SU-DHL-6 (cell line): ENCODE data around the gene TIRAP.

Experiments
- H2AFZ ChIP-seq: fragments of 200-600 bp; sonication (generic); 2 replicates; pipeline ENCODE4 v1.6.1; 2014; ENCODE audit warnings: low read depth, mild to moderate bottlenecking, moderate library complexity, mixed read lengths, antibody characterized with exemption, low read length; ENCODE audit not compliant: severe bottlenecking
- H3F3A ChIP-seq: fragments of 200-600 bp; shearing (Covaris generic); 2 replicates; pipeline ENCODE4 v1.6.0; 2016; ENCODE audit warnings: antibody characterized with exemption, mild to moderate bottlenecking; ENCODE audit not compliant: insufficient read depth
- H3K27ac ChIP-seq: fragments of 200-600 bp; sonication (generic); 2 replicates; pipeline ENCODE4 v1.5.1; 2016; ENCODE audit warnings: low read depth, mild to moderate bottlenecking, low read length, moderate library complexity, mixed read lengths
- H3K27me3 ChIP-seq: fragments of 200-600 bp; sonication (generic), shearing (Covaris generic); 2 replicates; pipeline ENCODE4 v1.6.0; 2014; ENCODE audit warnings: mild to moderate bottlenecking, low read length
- H3K36me3 ChIP-seq: fragments of 200-600 bp; sonication (generic); 2 replicates; pipeline ENCODE4 v1.6.1; 2014; ENCODE audit warnings: mild to moderate bottlenecking, low read length, mixed read lengths
- H3K4me2 ChIP-seq: fragments of 300-600, 200-600 bp; shearing (Covaris generic), sonication (generic); 2 replicates; pipeline ENCODE4 v1.6.0; 2014; ENCODE audit warnings: low read length, low read depth, mild to moderate bottlenecking; ENCODE audit not compliant: poor library complexity, severe bottlenecking
- H3K4me3 ChIP-seq: fragments of 200-600 bp; sonication (generic); 2 replicates; pipeline ENCODE4 v1.5.1; 2014; ENCODE audit warnings: antibody characterized with exemption, low read length, mild to moderate bottlenecking, mixed read lengths; ENCODE audit not compliant: insufficient read depth, poor library complexity, severe bottlenecking
- H3K79me2 ChIP-seq: fragments of 200-600 bp; sonication (generic); 2 replicates; pipeline ENCODE4 v1.6.1; 2014; ENCODE audit warnings: mild to moderate bottlenecking, low read length, moderate library complexity; ENCODE audit not compliant: insufficient read depth
- H3K9ac ChIP-seq: fragments of 200-600 bp; sonication (generic); 2 replicates; pipeline ENCODE4 v1.7.0; 2014; ENCODE audit warnings: mild to moderate bottlenecking, low read length
- H3K9me2 ChIP-seq: fragments of 200-600 bp; sonication (generic); replicated peaks from 2 replicates; pipeline ENCODE4 v1.6.1; 2014; ENCODE audit warnings: low read length; ENCODE audit not compliant: insufficient read depth
- H3K9me3 ChIP-seq: fragments of 200-600 bp; sonication (generic); 2 replicates; pipeline ENCODE4 v1.6.1; 2014; ENCODE audit warnings: low read length, mixed read lengths; ENCODE audit not compliant: insufficient read depth
- H4K20me1 ChIP-seq: fragments of 200-600 bp; sonication (generic); 2 replicates; pipeline ENCODE4 v1.6.1; 2014; ENCODE audit warnings: low read depth, mild to moderate bottlenecking, antibody characterized with exemption, low read length, moderate library complexity, mixed read lengths
- EZH2phosphoT487 ChIP-seq: fragments of 200-600 bp; sonication (generic), shearing (Covaris generic); conservative IDR thresholded peaks from 2 replicates; pipeline ENCODE4 v1.6.1; 2018; ENCODE audit warnings: mild to moderate bottlenecking, antibody characterized with exemption, low read length, moderate library complexity, mixed read lengths
- TF ChIP-seq, protein P1 (sequence below): fragments of 200-600 bp; sonication (generic); IDR thresholded peaks from one replicate; pipeline ENCODE4 v1.5.1; 2017; ENCODE audit warnings: antibody characterized with exemption, mild to moderate bottlenecking, low read length, moderate library complexity; ENCODE audit not compliant: insufficient read depth, poor library complexity, severe bottlenecking

Gene TIRAP

GRCh38 chr11:126328001-126328390 is 45.1 kb downstream of the TIRAP start:
- Histone ChIP-seq H3K9ac (no peak overlapping the region), H3K27ac (no peak overlapping the region)

DNA sequence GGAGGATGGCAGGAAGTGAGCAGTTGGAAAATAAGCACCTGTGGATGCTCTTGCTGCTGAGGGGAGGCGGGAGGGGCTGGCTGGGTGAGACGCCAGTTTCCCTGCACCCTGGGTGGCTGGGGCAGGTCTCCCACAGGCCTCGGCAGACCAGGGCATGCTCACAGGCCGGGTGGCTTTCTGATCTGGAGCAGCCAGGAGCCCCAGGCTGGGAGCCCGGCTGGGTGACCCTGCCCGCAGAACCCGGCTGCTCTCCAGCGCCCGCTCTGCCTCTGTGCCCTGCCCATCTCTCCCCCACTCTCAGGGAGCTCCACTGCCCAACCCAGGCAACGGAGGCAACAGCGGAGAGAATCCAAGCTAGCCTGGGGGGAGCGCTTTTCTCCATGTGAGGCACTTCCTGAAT is 45.6 kb downstream of the TIRAP start:
- TF ChIP-seq, protein P1, sequence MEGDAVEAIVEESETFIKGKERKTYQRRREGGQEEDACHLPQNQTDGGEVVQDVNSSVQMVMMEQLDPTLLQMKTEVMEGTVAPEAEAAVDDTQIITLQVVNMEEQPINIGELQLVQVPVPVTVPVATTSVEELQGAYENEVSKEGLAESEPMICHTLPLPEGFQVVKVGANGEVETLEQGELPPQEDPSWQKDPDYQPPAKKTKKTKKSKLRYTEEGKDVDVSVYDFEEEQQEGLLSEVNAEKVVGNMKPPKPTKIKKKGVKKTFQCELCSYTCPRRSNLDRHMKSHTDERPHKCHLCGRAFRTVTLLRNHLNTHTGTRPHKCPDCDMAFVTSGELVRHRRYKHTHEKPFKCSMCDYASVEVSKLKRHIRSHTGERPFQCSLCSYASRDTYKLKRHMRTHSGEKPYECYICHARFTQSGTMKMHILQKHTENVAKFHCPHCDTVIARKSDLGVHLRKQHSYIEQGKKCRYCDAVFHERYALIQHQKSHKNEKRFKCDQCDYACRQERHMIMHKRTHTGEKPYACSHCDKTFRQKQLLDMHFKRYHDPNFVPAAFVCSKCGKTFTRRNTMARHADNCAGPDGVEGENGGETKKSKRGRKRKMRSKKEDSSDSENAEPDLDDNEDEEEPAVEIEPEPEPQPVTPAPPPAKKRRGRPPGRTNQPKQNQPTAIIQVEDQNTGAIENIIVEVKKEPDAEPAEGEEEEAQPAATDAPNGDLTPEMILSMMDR = no peak
- no peak for TF ChIP-seq EZH2phosphoT487
- no peaks in the 10 kb centered on the region for H3K27me3 ChIP-seq
- H3F3A ChIP-seq = no peaks in the 10 kb centered on the region
- H3K4me2 ChIP-seq = no peak overlapping the region
- H3K27ac ChIP-seq = no peak overlapping the region
- no peak overlapping the region for H2AFZ ChIP-seq
- H4K20me1 ChIP-seq = no peaks in the 10 kb centered on the region
- H3K79me2 ChIP-seq = no peaks in the 10 kb centered on the region
- no peak overlapping the region for H3K4me3 ChIP-seq
- no peak overlapping the region for H3K9ac ChIP-seq
- H3K9me2 ChIP-seq = no peaks in the 10 kb centered on the region
- H3K36me3 ChIP-seq = no peaks in the 10 kb centered on the region
- H3K9me3 ChIP-seq = no peaks in the 10 kb centered on the region

More at GRCh38 chr11:126328001-126328390, 45.1 kb downstream of the TIRAP start:
- Histone ChIP-seq H4K20me1 (no peaks in the 10 kb centered on the region), H3K9me3 (no peaks in the 10 kb centered on the region), H3F3A (no peaks in the 10 kb centered on the region), H3K9me2 (no peaks in the 10 kb centered on the region), H3K4me2 (no peak overlapping the region), H3K4me3 (no peak overlapping the region), H3K36me3 (no peaks in the 10 kb centered on the region), H3K27me3 (no peaks in the 10 kb centered on the region), H3K79me2 (no peaks in the 10 kb centered on the region), H2AFZ (no peak overlapping the region)
- TF ChIP-seq, protein P1 = no peak
- TF ChIP-seq EZH2phosphoT487 = no peak

DNA sequence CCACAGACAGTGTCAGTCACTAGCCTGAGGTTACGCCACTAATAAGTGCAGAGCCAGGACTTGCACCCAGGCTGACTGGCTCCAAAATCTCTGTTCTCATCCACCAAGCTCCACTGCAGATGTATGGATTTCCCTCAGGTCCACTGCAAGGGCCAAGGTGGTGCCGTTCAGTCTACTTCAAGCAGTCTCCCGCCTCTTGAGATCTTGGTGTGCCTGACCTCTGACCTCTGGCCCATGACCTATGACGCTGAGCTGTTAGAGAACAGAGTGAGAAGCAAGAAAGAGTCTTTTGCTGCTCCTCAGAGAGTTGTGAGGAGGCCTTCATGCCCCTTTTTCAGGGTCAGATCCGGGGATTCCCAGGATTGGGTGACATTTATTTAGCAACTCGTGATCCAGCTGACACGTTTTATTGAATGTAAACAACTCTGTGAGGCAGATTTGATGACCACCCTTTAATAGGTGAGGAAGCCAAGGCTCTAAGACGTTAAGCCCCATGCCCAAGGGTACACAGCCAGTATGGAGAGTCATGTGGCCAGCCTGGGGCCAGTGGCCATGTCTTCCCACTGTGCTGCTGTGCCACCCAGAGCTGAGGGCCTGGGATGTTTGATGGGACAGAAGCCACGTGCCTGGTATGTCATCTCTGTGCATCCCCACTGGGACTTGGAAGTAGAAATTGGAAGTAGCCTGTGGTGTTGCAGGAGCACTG is 46.2 kb downstream of the TIRAP start:
- Histone ChIP-seq H3K9me2 (no peaks in the 10 kb centered on the region), H3K9me3 (no peaks in the 10 kb centered on the region), H3K4me2 (no peak overlapping the region), H3K79me2 (no peaks in the 10 kb centered on the region), H3K27ac (no peak overlapping the region), H3K27me3 (no peaks in the 10 kb centered on the region), H3K36me3 (no peaks in the 10 kb centered on the region), H2AFZ (no peak overlapping the region), H3K9ac (no peak overlapping the region), H4K20me1 (no peaks in the 10 kb centered on the region), H3K4me3 (no peak overlapping the region), H3F3A (no peaks in the 10 kb centered on the region)
- TF ChIP-seq, protein P1 = no peak
- TF ChIP-seq EZH2phosphoT487 = no peak
